HG03521 (cell line): ENCODE data around the gene EGFR.

Experiments
- ATAC-seq: cut with Tn5 transposase; IDR thresholded peaks from one replicate; pipeline ENCODE4 v1.9.1; 2021; ENCODE audit warnings: mild to moderate bottlenecking, moderate library complexity; ENCODE audit not compliant: unreplicated experiment

EGFR gene

DNA sequence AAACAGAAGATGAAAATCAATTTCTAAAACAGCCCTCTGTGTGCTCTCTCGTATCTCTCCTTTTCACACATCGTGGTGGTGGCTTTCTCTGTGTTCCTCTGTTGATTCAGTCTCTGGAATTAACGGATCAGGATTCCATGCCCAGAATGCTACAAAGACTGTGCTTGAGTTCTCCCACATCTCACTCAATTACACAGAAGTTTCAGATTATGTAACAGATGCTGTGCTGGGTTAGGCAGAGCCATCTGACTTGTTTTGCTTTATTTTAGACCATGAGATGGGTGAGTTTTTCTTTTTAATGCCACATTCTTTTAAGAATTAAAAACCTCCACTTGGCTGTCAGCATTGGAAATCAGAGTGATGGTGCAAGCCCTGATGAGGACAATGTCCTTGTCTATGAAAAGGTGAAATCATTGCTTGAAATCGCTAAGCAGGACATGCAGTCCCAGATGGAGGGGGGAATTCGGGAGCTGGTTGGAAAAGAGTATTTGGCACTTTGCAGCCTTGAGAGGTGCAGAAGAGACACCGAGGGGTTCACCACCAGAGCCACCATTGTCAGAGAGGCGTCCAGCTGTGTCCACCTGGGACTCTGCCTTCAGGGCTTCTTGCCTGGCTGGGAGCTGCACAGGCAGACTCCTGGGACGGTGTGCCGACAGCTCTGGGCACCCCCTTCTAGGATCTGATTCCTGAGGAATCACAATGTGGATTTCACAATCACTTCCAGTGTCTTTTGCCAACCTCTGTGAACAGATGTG lies 80.4 kb downstream of the EGFR start:
- ATAC-seq, result no peak

- ATAC-seq, result no peak
These were observed 81.2 kb downstream of the EGFR start for GRCh38 chr7:55099821-55100543.

DNA sequence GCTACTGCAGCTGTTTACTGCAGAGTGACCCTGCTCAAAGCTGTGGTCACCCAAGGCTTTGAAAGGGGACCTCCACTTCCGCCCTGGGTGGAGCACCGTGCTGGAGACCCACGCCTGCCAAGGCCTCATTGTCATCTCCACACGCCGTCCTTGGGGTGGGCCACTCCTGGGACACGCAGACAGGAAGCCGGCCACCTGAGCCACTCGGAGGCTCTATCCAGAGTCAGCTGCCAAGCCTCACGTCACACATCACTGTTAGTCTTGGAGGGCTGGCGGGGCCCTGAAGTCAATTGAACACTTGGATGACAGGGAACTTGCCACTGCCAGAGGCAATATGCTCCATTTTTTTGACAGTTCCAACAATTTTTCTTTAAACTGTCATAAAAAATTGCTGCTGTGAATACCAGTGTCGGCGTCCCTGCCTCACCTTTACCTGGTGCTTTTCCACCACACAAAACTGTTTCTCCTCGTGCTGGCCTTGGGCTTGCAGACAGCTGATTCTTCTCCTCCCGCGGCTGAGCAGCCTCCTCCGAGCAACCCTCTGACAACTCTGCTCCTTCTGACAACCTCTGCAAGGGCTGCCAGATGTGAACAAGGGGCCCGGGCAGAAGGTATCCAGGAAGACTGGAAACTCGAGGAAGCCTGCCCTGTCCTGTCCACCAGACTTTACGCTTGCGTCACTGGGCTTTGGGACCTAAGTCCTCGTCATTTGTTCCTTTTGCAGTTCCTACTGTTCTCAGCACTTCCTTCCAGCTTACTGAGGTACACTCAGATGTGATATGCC lies 81.9 kb downstream of the EGFR start:
- no peak for ATAC-seq

GRCh38 chr7:55101359-55101758 lies 82.5 kb downstream of the EGFR start:
- no peak for ATAC-seq

- no peak for ATAC-seq
These were observed 85.3 kb downstream of the EGFR start for GRCh38 chr7:55104123-55104522.

GRCh38 chr7:55104712-55105433 lies 86.1 kb downstream of the EGFR start:
- no peak for ATAC-seq

DNA sequence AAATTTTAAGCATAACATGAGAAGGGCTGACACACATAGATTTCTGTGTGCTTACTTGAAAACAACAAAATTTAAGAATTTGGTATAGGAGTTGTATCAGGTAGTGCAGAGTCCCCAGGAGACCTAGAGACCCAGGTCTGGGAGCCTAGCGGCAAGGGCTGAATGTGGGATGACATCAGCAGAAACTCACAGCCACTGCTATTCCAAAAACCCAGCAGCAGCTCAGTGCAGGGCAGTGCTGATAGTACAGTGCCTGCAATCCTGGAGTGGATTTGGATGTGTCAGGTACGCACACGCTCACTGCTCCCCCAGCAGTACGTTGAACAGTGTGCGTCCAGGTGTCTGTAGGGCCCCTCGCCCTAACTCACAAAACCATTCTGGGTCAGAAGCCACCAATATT lies 87.1 kb downstream of the EGFR start:
- ATAC-seq, result no peak

- no peak for ATAC-seq
These were observed 89.1 kb downstream of the EGFR start for GRCh38 chr7:55107946-55108345.

GRCh38 chr7:55108401-55108800 lies 89.6 kb downstream of the EGFR start:
- ATAC-seq, result no peak

DNA sequence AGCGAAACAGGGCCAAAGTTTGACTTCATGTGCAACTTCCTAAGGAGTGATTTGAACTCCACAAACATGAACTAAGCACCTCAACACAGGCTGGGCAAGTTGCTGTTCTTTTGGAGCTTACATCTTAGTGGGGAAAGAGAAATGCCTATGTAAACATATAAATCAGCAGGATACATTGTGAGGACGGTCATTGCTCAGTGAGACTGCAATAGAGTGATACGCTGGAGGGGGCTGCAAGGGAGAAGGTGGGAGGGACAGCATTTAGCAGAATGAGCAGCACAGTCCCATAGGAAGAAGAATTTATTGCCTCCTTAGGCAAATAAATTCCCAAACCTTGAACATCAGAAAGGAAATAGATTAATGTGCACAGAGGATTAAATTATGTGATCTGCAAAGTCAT lies 90.0 kb downstream of the EGFR start:
- no peak for ATAC-seq

DNA sequence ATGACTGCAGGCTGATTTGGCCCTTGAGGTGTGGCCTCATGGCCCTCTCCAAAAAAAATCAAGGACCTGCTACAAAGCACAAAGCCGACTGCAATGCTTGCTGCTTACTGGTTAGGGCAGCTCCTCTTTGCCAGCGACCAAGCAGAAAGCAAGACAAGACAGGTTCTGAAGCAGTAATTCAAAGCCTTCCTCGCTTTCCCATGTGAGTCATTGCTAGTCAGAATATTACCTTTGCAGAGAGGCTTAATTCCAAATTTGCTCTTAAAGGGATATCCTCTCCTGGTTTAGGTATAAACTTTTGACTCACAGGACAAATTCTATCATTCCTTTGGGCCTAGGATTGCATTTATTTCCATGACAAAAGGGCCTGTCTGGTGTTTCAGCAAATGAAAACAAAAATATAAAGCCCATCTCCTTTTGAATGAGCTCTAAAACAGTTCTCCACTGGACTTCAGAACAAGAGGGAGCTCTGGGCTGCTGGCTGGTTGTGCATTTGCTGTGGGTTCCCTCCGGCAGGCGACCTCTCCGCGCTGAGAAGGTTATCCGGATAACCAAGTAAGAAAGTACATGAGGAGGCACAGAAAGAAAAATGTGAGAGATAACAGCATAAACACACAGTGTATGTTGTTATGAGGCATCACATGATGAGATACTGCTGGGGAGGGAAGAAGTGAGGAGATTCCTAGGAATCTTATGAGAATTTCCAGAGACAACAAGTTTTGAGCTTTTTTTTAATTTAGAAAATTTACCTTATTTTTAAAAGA lies 90.8 kb downstream of the EGFR start:
- ATAC-seq, result no peak

DNA sequence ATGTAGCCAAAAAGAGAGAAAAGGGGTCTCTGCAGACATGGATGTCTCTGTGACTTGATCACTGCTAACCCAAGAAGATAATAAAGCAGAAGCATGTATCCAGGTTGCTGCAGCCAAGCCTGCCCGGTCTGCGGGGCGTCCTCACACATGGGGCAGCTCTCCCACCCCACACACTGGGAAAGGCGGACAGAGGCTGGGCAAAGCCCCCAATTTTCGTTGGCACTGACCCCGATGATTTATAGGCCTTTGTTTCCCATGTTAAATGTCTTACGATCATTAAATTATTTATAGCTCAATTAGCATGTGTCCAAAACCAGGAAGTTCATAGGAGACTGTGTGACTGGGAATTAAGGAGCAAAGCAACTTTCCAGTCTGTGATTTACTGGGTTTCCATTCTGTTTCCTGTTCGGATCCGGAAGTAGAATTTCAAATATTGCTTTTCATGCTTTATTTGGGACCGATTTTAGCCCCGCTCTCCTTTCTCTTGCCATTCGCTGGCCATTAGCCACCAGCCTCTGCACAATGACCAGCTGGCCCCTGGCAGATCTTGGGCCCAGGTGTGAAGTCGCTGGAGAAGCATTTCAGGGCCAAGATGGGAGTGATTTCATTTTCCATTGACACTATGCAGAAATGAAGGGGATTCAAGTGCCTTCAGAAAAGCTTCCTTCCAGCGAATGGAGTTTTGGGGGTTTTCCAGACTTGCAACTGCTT lies 91.6 kb downstream of the EGFR start:
- ATAC-seq, result no peak

DNA sequence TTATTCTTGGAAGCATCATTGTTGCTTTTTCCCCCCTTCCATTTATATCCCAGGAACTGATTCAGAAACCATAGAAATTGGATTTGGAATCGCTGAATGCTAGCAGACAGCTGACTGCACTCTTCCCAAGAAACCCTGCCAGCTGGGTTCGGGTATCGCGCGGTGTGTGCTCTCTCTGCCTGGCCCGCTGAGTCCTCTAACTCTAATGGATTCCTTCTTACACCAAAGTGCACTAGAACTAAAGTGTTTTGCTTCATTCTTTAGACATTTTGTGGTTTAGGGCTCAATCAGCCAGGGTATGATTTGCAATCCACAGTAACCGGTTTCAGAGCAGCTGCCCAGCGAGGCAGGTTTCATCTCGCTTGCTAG lies 92.2 kb downstream of the EGFR start:
- ATAC-seq, result no peak

DNA sequence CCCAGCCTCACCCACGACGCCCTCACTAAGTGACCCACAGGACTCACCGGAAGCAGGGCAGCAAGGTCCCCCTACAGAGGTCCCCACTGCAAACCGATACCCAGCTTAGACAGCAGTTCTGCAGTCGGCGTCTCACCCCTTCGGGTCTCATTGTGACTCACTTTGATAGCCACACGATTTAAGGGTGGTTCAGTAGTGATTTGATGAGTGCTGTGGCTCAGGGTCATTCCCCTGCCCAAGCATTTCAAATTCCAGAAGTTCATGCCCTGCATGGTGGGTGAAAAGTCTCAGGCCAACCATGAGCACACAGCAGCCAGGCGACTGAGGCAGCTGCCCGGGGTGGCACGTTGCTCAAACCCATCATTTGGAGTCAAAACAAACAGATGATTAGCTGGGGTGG lies 93.2 kb downstream of the EGFR start:
- ATAC-seq, result no peak

DNA sequence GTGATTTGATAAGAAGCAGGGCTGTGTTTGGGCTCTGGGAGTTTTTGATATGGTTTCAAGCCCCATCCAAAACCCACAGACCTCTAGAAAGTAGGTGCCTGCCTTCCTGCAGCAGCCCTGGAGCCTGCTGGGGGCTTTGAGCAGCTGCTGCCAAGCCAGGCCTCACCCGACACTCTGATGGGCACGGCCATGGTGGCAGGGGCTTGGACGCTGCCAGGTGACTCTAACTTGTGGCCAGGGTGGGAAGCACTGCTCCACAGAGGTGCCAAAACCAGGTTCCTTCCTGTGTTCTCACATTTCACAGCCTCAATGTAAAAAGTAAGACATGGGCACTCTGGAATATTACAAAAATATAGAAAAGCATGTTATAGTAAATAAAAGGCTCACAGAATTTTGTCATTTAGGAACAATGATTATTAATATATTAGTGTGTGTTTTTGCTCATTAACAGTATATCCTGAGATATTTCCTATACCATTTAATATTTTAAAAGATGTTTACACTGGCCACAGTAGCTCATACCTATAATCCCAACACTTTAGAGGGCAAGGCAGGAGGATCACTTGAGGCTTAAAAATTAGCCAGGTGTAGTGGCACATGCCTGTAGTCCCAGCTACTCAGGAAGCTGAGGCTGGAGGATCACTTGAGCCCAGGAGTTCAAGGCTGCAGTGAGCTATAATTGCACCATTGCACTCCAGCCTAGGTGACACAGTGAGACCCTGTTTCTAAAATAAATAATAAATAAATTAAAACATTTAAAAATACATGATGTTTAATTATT lies 95.1 kb downstream of the EGFR start:
- ATAC-seq, result no peak

DNA sequence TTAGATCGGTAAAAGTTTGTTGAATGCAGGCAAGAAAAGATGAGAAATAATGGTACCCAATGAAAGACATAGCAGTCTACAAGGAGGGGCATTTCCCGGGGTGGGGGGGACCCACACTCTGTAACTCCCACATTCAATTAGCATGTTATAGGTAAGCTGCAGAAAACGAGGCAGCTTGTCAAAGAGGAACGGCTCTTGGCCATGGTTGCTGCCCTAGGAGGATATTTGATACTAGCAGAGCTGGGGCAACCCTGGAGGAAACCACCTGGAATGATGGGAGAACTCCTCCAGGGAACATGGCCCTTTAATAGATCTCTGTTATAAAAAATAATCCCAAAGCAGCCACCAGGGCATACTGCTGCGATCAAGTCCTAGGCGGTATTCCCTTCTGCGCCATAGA lies 98.5 kb downstream of the EGFR start:
- no peak for ATAC-seq

DNA sequence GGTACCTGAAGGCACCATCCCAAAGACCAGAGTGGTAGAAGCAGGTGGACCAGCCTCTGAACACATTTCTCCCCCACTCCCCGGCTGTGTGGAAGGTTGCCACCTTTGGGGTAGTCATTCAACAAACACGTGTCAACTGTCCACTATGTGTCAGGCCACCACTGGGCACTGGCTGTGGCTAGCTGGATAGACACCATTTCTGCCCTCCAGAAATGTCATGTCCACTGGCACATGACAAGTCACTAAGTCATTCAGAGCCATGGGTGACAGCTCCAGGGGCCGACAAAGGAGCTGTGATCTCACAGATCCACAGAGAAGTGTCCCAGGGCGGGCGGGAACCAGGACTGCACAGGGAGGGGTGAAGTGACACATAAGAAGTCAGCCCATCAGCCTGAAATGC lies 99.6 kb downstream of the EGFR start:
- ATAC-seq, result no peak

DNA sequence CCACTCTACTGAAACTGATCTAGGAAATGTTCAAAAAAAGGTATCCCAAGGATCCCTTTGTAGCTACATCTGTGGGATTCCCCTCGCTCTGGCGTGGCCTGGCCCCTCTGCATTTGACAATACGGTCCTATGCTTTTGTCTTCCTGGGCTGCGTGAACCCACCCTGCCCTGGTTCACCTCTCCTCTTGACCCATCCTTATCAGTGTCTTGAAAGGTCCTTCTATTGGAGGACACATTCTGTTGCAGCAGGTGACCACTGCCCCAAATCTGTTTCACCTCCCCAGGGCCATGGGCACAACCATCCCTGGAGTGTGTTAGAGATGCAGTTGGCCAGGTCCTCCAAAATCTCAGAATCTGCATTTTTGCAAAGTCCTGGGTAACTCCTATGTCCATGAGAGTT lies 100.8 kb downstream of the EGFR start:
- no peak for ATAC-seq

DNA sequence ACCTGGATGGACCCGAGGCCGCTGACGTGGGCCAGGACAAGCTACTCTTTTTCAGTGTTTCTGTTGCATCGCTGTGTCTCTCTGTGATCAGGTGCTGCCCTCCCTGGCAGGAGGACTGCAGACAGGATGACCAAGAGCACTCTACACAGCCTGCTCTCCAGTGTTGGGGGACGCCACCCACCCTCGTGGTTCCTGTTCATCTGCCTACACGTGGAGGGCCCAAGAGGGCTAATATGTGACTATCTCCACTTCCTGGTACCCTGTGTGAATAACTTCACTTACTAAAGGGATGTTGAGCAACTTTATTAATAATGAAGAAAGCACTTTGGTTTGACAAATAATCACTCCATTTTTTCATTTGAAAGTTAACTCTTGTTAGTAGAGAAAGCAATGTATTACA lies 101.3 kb downstream of the EGFR start:
- ATAC-seq, result no peak
